Measurements from ENCODE around the gene INPP5A. TPM values are rescaled to one million over a fixed set of nuclear protein-coding genes. Genes with fewer than 3 reads are reported as not detected.
"Not testable (repeated sequence)": the region's sequence is repeated elsewhere in the genome, so short reads cannot be mapped to it uniquely, and the experiment has no call there.

Gene INPP5A
- total and polyA plus RNA-seq, 5 donors from 2014 or later: 0.66 to 21.3 (median 1.0) TPM

GRCh38 chr10:132676193-132676891, 138.8 kb downstream of the INPP5A start:
- H3K27ac Mint-ChIP-seq: no peak overlapping the region

GRCh38 chr10:132677096-132677472, 139.5 kb downstream of the INPP5A start:
- Mint-ChIP-seq H3K27ac (no peak overlapping the region), H3K36me3 (peaks cover 26% of the 10 kb centered on the region), H3K9me3 (peaks cover 0 to 3% (median 0%) of the 10 kb centered on the region in 7 donors), H3K4me1 (peaks cover 0 to 12% (median 4%) of the 10 kb centered on the region in 4 donors), H3K27me3 (no peaks in the 10 kb centered on the region), H3K4me3 (no peak overlapping the region)
- no peaks in the 10 kb centered on the region for H3K27me3 ChIP-seq (ENCODE audit: control insufficient read depth, insufficient read depth, low read length)
- ATAC-seq (ENCODE audit: low read depth in 2 of 2): no peak
- no peak for DNase-seq
- H3K4me1 ChIP-seq (ENCODE audit: control insufficient read depth, insufficient read depth, low read length, poor library complexity, severe bottlenecking): no peaks in the 10 kb centered on the region
- no peaks in the 10 kb centered on the region for H3K36me3 ChIP-seq (ENCODE audit: control insufficient read depth, insufficient read depth, low read length)
- H3K27ac ChIP-seq (ENCODE audit: insufficient read depth, low read length, poor library complexity, severe bottlenecking): no peak overlapping the region
- no peaks in the 10 kb centered on the region for H3K9me3 ChIP-seq (ENCODE audit: control insufficient read depth in 2 of 2, low read length in 2 of 2)
- no peak overlapping the region for H3K4me3 ChIP-seq (ENCODE audit: low read depth, low read length)

More at GRCh38 chr10:132676193-132676891, 138.8 kb downstream of the INPP5A start:
- no peaks in the 10 kb centered on the region for H3K36me3 ChIP-seq (ENCODE audit: control insufficient read depth, insufficient read depth, low read length)
- Mint-ChIP-seq H3K9me3 (peaks cover 0 to 2% (median 0%) of the 10 kb centered on the region in 7 donors), H3K36me3 (peaks cover 26% of the 10 kb centered on the region), H3K27me3 (no peaks in the 10 kb centered on the region), H3K4me3 (no peak overlapping the region), H3K4me1 (peaks cover 0 to 9% (median 4%) of the 10 kb centered on the region in 4 donors)
- no peaks in the 10 kb centered on the region for H3K4me1 ChIP-seq (ENCODE audit: control insufficient read depth, insufficient read depth, low read length, poor library complexity, severe bottlenecking)
- no peak overlapping the region for H3K27ac ChIP-seq (ENCODE audit: insufficient read depth, low read length, poor library complexity, severe bottlenecking)
- no peaks in the 10 kb centered on the region for H3K27me3 ChIP-seq (ENCODE audit: control insufficient read depth, insufficient read depth, low read length)
- H3K9me3 ChIP-seq (ENCODE audit: control insufficient read depth in 2 of 2, low read length in 2 of 2): no peaks in the 10 kb centered on the region
- H3K4me3 ChIP-seq (ENCODE audit: low read depth, low read length): no peak overlapping the region
- no peak for DNase-seq
- ATAC-seq (ENCODE audit: low read depth in 2 of 2): no peak

- Mint-ChIP-seq H3K27ac (no peak overlapping the region), H3K36me3 (peaks cover 21% of the 10 kb centered on the region), H3K27me3 (no peaks in the 10 kb centered on the region), H3K4me1 (peaks cover 0 to 10% (median 4%) of the 10 kb centered on the region in 4 donors), H3K4me3 (no peak overlapping the region), H3K9me3 (peaks cover 0 to 3% (median 0%) of the 10 kb centered on the region in 7 donors)
- ATAC-seq (ENCODE audit: low read depth in 2 of 2) (no peak), DNase-seq (no peak)
- Histone ChIP-seq H3K4me1 (ENCODE audit: control insufficient read depth, insufficient read depth, low read length, poor library complexity, severe bottlenecking) (no peaks in the 10 kb centered on the region), H3K27me3 (ENCODE audit: control insufficient read depth, insufficient read depth, low read length) (no peaks in the 10 kb centered on the region), H3K4me3 (ENCODE audit: low read depth, low read length) (no peak overlapping the region), H3K36me3 (ENCODE audit: control insufficient read depth, insufficient read depth, low read length) (no peaks in the 10 kb centered on the region), H3K27ac (ENCODE audit: insufficient read depth, low read length, poor library complexity, severe bottlenecking) (no peak overlapping the region), H3K9me3 (ENCODE audit: control insufficient read depth in 2 of 2, low read length in 2 of 2) (no peaks in the 10 kb centered on the region)
Observed at GRCh38 chr10:132677473-132678227, 140.1 kb downstream of the INPP5A start.

GRCh38 chr10:132678436-132679216, 141.0 kb downstream of the INPP5A start:
- Histone ChIP-seq H3K4me3 (ENCODE audit: low read depth, low read length) (no peak overlapping the region), H3K27me3 (ENCODE audit: control insufficient read depth, insufficient read depth, low read length) (no peaks in the 10 kb centered on the region), H3K9me3 (ENCODE audit: control insufficient read depth in 2 of 2, low read length in 2 of 2) (no peaks in the 10 kb centered on the region), H3K27ac (ENCODE audit: insufficient read depth, low read length, poor library complexity, severe bottlenecking) (no peak overlapping the region), H3K36me3 (ENCODE audit: control insufficient read depth, insufficient read depth, low read length) (no peaks in the 10 kb centered on the region), H3K4me1 (ENCODE audit: control insufficient read depth, insufficient read depth, low read length, poor library complexity, severe bottlenecking) (no peaks in the 10 kb centered on the region)
- Mint-ChIP-seq H3K27me3 (no peaks in the 10 kb centered on the region), H3K36me3 (peaks cover 17% of the 10 kb centered on the region), H3K4me3 (no peak overlapping the region), H3K4me1 (peaks cover 0 to 18% (median 4%) of the 10 kb centered on the region in 4 donors), H3K9me3 (peaks cover 0 to 3% (median 0%) of the 10 kb centered on the region in 7 donors), H3K27ac (peak overlapping the region in 1 of 3 donors; percentile 48)
- no peak for DNase-seq
- ATAC-seq (ENCODE audit: low read depth in 2 of 2): no peak

- Histone ChIP-seq H3K36me3 (ENCODE audit: control insufficient read depth, insufficient read depth, low read length) (no peaks in the 10 kb centered on the region), H3K27ac (ENCODE audit: insufficient read depth, low read length, poor library complexity, severe bottlenecking) (no peak overlapping the region), H3K9me3 (ENCODE audit: control insufficient read depth in 2 of 2, low read length in 2 of 2) (no peaks in the 10 kb centered on the region), H3K27me3 (ENCODE audit: control insufficient read depth, insufficient read depth, low read length) (no peaks in the 10 kb centered on the region), H3K4me3 (ENCODE audit: low read depth, low read length) (no peak overlapping the region), H3K4me1 (ENCODE audit: control insufficient read depth, insufficient read depth, low read length, poor library complexity, severe bottlenecking) (peaks cover 2% of the 10 kb centered on the region)
- Mint-ChIP-seq H3K4me1 (peaks cover 0 to 22% (median 5%) of the 10 kb centered on the region in 4 donors), H3K4me3 (no peak overlapping the region), H3K36me3 (peaks cover 17% of the 10 kb centered on the region), H3K9me3 (peaks cover 0 to 3% (median 0%) of the 10 kb centered on the region in 7 donors), H3K27me3 (no peaks in the 10 kb centered on the region), H3K27ac (no peak overlapping the region)
- ATAC-seq (ENCODE audit: low read depth in 2 of 2) (no peak), DNase-seq (no peak)
Observed at GRCh38 chr10:132679217-132679595, 141.6 kb downstream of the INPP5A start.

GRCh38 chr10:132679640-132680039, 142.1 kb downstream of the INPP5A start:
- DNase-seq (no peak), ATAC-seq (ENCODE audit: low read depth in 2 of 2) (no peak)
- Mint-ChIP-seq H3K27ac (no peak overlapping the region), H3K36me3 (peaks cover 17% of the 10 kb centered on the region), H3K9me3 (peaks cover 0 to 3% (median 0%) of the 10 kb centered on the region in 7 donors), H3K4me3 (no peak overlapping the region), H3K27me3 (no peaks in the 10 kb centered on the region), H3K4me1 (peaks cover 0 to 26% (median 9%) of the 10 kb centered on the region in 4 donors)
- Histone ChIP-seq H3K9me3 (ENCODE audit: control insufficient read depth in 2 of 2, low read length in 2 of 2) (no peaks in the 10 kb centered on the region), H3K27me3 (ENCODE audit: control insufficient read depth, insufficient read depth, low read length) (no peaks in the 10 kb centered on the region), H3K4me3 (ENCODE audit: low read depth, low read length) (no peak overlapping the region), H3K27ac (ENCODE audit: insufficient read depth, low read length, poor library complexity, severe bottlenecking) (no peak overlapping the region), H3K36me3 (ENCODE audit: control insufficient read depth, insufficient read depth, low read length) (no peaks in the 10 kb centered on the region), H3K4me1 (ENCODE audit: control insufficient read depth, insufficient read depth, low read length, poor library complexity, severe bottlenecking) (peaks cover 6% of the 10 kb centered on the region)

- not testable (repeated sequence) for H3K9me3 Mint-ChIP-seq; H3K27me3 Mint-ChIP-seq; ATAC-seq (ENCODE audit: low read depth in 2 of 2); H3K4me1 ChIP-seq (ENCODE audit: control insufficient read depth, insufficient read depth, low read length, poor library complexity, severe bottlenecking); H3K4me3 Mint-ChIP-seq; H3K9me3 ChIP-seq (ENCODE audit: control insufficient read depth in 2 of 2, low read length in 2 of 2); H3K4me3 ChIP-seq (ENCODE audit: low read depth, low read length); H3K36me3 ChIP-seq (ENCODE audit: control insufficient read depth, insufficient read depth, low read length); H3K27ac ChIP-seq (ENCODE audit: insufficient read depth, low read length, poor library complexity, severe bottlenecking); H3K27ac Mint-ChIP-seq; DNase-seq; H3K27me3 ChIP-seq (ENCODE audit: control insufficient read depth, insufficient read depth, low read length)
- peaks cover 14% of the 10 kb centered on the region for H3K36me3 Mint-ChIP-seq
- H3K4me1 Mint-ChIP-seq: peaks cover 0 to 29% (median 9%) of the 10 kb centered on the region in 4 donors
Observed at GRCh38 chr10:132680741-132681140, 143.2 kb downstream of the INPP5A start.

Data from CD4-positive, CD25-positive, alpha-beta regulatory T cell (primary cell).